HG03060 (cell line): ENCODE results near the gene TRPM4.
A peak's percentile ranks its signal among the peaks of the same experiment; 100 is the strongest.
"Not testable (repeated sequence)": the region's sequence is repeated elsewhere in the genome, so short reads cannot be mapped to it uniquely, and the experiment has no call there.

Source experiments
- ATAC-seq: cut with Tn5 transposase; IDR thresholded peaks from one replicate; pipeline ENCODE4 v1.9.1; 2021; ENCODE audit warnings: low read depth, moderate number of reproducible peaks; ENCODE audit not compliant: unreplicated experiment

The TRPM4 gene

GRCh38 chr19:49126575-49126974 is 31.0 kb upstream of the TRPM4 start:
- ATAC-seq, result no peak

- ATAC-seq, result not testable (repeated sequence)
Observed at GRCh38 chr19:49127225-49127624, 30.4 kb upstream of the TRPM4 start.

- ATAC-seq, result peak; percentile 78
Observed at GRCh38 chr19:49127674-49128544, 29.7 kb upstream of the TRPM4 start.

GRCh38 chr19:49128545-49129237 is 28.9 kb upstream of the TRPM4 start:
- ATAC-seq, result no peak

GRCh38 chr19:49129238-49129583 is 28.4 kb upstream of the TRPM4 start:
- no peak for ATAC-seq

- no peak for ATAC-seq
Observed at GRCh38 chr19:49130325-49130724, 27.3 kb upstream of the TRPM4 start.

GRCh38 chr19:49132974-49133609 is 24.5 kb upstream of the TRPM4 start:
- no peak for ATAC-seq

- ATAC-seq, result no peak
Observed at GRCh38 chr19:49133621-49134454, 23.8 kb upstream of the TRPM4 start.

GRCh38 chr19:49135686-49136085 is 21.9 kb upstream of the TRPM4 start:
- ATAC-seq, result no peak

- no peak for ATAC-seq
Observed at GRCh38 chr19:49136771-49137171, 20.8 kb upstream of the TRPM4 start.

GRCh38 chr19:49140951-49141350 is 16.6 kb upstream of the TRPM4 start:
- no peak for ATAC-seq

GRCh38 chr19:49141352-49141751 is 16.2 kb upstream of the TRPM4 start:
- ATAC-seq, result no peak

GRCh38 chr19:49142866-49143335 is 14.7 kb upstream of the TRPM4 start:
- ATAC-seq, result no peak

GRCh38 chr19:49145573-49146407 is 11.8 kb upstream of the TRPM4 start:
- ATAC-seq, result no peak

- ATAC-seq, result not testable (repeated sequence)
Observed at GRCh38 chr19:49146408-49146770, 11.2 kb upstream of the TRPM4 start.

GRCh38 chr19:49148044-49148682 is 9.4 kb upstream of the TRPM4 start:
- no peak for ATAC-seq

GRCh38 chr19:49148784-49149651 is 8.6 kb upstream of the TRPM4 start:
- no peak for ATAC-seq

- ATAC-seq, result no peak
Observed at GRCh38 chr19:49149652-49150105, 7.9 kb upstream of the TRPM4 start.
